Stomach (tissue), 4 donors: ENCODE results near the gene TM9SF4.

Experiments used
- POLR2A ChIP-seq, 4 donors: fragments of 450-650 bp; IDR thresholded peaks; one replicate each; pipeline ENCODE4 v1.6.1; 2016; ENCODE audit warnings: antibody characterized with exemption in 4 of 4, control low read depth in 2 of 4, mild to moderate bottlenecking in 1 of 4, moderate library complexity in 1 of 4
- POLR2AphosphoS5 ChIP-seq, 3 donors: sonication (generic); formaldehyde crosslinking; IDR thresholded peaks; one replicate each; pipeline ENCODE4 v1.6.1; 2016; ENCODE audit warnings: antibody characterized with exemption in 3 of 3
- TF ChIP-seq, protein P1 (sequence below), 7 experiments: fragments of 450-650 bp in 4 of 7; fragments of 200-600 bp in 3 of 7; sonication (generic) in 3 of 7; IDR thresholded peaks; one replicate each; pipeline ENCODE4 v1.5.1; 2016 to 2019; ENCODE audit warnings: antibody characterized with exemption in 7 of 7, control low read depth in 2 of 7, mild to moderate bottlenecking in 1 of 7

- TF ChIP-seq, protein P1, sequence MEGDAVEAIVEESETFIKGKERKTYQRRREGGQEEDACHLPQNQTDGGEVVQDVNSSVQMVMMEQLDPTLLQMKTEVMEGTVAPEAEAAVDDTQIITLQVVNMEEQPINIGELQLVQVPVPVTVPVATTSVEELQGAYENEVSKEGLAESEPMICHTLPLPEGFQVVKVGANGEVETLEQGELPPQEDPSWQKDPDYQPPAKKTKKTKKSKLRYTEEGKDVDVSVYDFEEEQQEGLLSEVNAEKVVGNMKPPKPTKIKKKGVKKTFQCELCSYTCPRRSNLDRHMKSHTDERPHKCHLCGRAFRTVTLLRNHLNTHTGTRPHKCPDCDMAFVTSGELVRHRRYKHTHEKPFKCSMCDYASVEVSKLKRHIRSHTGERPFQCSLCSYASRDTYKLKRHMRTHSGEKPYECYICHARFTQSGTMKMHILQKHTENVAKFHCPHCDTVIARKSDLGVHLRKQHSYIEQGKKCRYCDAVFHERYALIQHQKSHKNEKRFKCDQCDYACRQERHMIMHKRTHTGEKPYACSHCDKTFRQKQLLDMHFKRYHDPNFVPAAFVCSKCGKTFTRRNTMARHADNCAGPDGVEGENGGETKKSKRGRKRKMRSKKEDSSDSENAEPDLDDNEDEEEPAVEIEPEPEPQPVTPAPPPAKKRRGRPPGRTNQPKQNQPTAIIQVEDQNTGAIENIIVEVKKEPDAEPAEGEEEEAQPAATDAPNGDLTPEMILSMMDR (IDR thresholded peaks at IDR 0.05): no peak
- TF ChIP-seq POLR2AphosphoS5 (IDR thresholded peaks at IDR 0.05): no peak
- no peak for TF ChIP-seq POLR2A (IDR thresholded peaks at IDR 0.05)
These were observed 24.5 kb downstream of the TM9SF4 start for GRCh38 chr20:32134026-32134425.
